ENCODE results near the gene NRN1L.

The NRN1L gene

DNA sequence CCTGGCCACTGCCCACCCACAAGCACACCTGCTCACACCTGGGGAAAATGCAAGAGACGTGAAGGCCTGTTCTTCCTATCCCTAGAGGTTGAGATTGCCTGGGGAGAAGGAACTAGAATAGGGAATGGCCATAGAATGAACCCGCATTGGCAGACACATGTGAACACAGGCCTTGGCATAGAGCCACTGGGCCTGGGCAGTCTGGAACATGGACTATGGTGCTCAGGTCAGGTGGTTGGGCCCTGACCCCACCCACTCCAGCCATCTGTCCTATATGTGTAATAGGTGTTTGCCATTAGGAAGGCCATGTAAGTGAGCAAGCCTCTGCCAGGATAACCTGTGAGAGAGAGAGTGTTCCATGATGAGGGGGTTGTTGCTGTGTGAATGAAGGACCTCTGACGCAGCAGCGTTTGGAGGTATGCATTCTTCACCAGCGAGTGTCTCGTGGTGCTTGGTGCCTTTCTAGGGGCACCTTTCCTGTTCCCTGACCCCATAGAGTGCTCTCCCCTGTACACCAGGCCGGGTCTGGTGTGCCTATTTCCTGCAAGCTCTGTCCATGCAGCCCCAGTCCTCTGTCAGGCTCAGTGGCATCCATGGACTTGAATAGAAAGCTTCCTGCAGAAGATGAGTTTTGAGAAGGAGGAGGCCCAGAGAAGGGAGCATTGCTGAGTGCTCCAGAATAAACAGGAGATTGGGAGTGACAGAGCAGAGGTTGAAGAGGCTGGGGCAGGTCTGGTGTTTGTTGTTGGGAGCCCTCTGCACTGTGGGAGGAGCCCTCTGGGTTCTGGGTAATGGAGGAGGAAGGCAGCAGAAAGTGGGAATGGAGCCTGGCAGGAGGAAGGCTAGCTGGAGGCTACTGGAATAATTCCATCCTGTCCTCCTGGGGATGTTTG is 31.4 kb downstream of the NRN1L start:
- Histone ChIP-seq H3K27me3 (ENCODE audit: control insufficient read depth, insufficient read depth, low read length, poor library complexity, severe bottlenecking) (no peaks in the 10 kb centered on the region), H3K36me3 (ENCODE audit: control insufficient read depth, insufficient read depth, low read length) (no peaks in the 10 kb centered on the region), H3K9me3 (ENCODE audit: control insufficient read depth, low read length) (no peaks in the 10 kb centered on the region), H3K4me3 (ENCODE audit: insufficient read depth, low read depth, low read length) (no peak overlapping the region), H3K4me1 (ENCODE audit: control insufficient read depth, insufficient read depth, low read length) (no peaks in the 10 kb centered on the region), H3K27ac (ENCODE audit: insufficient read depth, low read depth, low read length, poor library complexity, severe bottlenecking) (no peak overlapping the region)
- 90 to 92% methylated on average over 7 of the region's 7 CpGs for WGBS, 2 experiments

DNA sequence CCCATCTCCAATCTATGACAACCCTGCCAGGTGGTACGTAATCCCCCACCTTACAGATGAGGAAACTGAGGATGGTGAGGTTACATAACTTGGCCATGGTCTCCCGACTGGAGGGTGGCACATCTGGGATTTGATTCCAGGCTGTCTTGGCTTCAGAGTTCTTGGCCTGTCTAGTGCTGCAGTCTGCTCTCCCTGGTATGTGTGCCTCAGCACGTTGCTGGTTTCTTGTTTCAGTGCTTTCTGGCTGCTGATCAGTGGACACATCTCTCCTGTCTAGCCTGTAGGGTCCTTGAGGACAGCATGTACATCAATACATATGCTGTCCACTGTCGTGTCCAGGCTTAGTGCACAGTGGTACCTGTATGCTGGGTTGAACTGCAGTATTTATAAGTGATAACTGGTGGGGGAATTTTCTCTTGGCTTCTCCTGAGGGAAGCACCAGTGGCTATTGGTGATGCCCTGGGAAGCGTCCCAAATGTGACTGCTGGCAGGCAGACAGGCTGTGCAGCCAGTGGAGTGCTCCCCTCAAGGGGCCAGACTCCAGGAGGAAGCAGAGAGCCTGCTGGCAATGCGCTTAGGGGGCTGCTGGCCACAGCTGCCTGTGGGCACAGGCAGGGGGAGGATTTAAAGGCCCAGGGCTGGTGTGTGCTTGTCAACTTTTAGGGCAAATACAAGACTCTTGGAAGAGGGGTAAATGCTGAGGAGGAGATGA is 32.6 kb downstream of the NRN1L start:
- WGBS, 2 experiments = 87 to 89% methylated on average over 6 of the region's 6 CpGs
- no peaks in the 10 kb centered on the region for H3K4me1 ChIP-seq (ENCODE audit: control insufficient read depth, insufficient read depth, low read length)
- H3K27ac ChIP-seq (ENCODE audit: insufficient read depth, low read depth, low read length, poor library complexity, severe bottlenecking) = no peak overlapping the region
- no peaks in the 10 kb centered on the region for H3K36me3 ChIP-seq (ENCODE audit: control insufficient read depth, insufficient read depth, low read length)
- no peaks in the 10 kb centered on the region for H3K9me3 ChIP-seq (ENCODE audit: control insufficient read depth, low read length)
- H3K27me3 ChIP-seq (ENCODE audit: control insufficient read depth, insufficient read depth, low read length, poor library complexity, severe bottlenecking) = no peaks in the 10 kb centered on the region
- H3K4me3 ChIP-seq (ENCODE audit: insufficient read depth, low read depth, low read length) = no peak overlapping the region

DNA sequence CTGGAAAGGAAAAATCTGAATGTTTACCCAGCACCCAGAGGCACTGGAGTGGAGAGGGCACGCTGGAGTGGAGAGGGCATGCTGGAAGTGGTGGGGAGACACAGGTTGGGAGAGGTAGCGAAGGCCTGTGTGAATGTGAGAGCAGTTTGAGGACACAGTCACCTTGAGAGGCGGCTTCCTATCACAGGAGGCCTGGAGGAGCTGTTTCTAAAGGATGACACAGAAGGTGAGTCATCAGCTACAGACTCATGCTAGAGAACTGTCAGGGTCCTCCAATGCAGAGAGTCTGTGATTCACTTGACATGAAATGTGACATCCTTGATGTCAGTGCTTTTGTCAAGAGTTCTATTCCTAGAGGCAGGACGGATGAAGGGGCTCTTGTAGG is 33.2 kb downstream of the NRN1L start:
- Histone ChIP-seq H3K27me3 (ENCODE audit: control insufficient read depth, insufficient read depth, low read length, poor library complexity, severe bottlenecking) (no peaks in the 10 kb centered on the region), H3K27ac (ENCODE audit: insufficient read depth, low read depth, low read length, poor library complexity, severe bottlenecking) (no peak overlapping the region), H3K4me1 (ENCODE audit: control insufficient read depth, insufficient read depth, low read length) (no peaks in the 10 kb centered on the region), H3K4me3 (ENCODE audit: insufficient read depth, low read depth, low read length) (no peak overlapping the region), H3K9me3 (ENCODE audit: control insufficient read depth, low read length) (no peaks in the 10 kb centered on the region), H3K36me3 (ENCODE audit: control insufficient read depth, insufficient read depth, low read length) (no peaks in the 10 kb centered on the region)
- WGBS, 2 experiments = 87 to 88% methylated on average over 4 of the region's 4 CpGs

DNA sequence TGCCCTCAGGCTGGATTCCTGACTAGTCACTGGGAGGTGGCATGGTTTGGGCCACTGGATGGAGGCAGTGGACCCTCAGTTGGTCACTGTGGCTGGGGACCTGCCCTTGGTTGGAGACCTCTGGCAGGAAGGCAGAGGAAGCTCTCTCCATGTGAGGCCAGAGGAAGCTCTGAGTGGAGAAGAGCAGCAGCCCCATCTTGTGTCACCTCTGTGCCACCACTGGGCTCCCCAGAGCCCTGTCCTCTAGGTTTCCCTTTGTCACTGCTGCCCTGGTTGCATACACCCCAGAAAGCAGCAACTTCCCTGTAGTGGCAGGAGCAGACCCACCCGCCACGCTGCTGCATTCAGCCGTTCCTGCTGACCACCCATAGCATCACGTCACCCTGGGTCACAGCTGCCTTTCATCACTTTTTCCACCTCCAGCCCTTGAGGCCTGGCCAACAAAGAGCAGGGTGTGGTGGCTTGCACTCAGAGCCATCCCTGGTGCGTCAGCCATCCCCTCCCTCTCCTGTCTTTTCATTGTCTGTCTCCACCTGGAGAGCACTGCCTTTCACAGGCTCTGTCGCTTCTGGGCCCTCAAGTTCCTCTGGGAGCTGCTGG is 35.0 kb downstream of the NRN1L start:
- 92 to 96% methylated on average over 6 of the region's 6 CpGs for WGBS, 2 experiments
- Histone ChIP-seq H3K27me3 (ENCODE audit: control insufficient read depth, insufficient read depth, low read length, poor library complexity, severe bottlenecking) (no peaks in the 10 kb centered on the region), H3K27ac (ENCODE audit: insufficient read depth, low read depth, low read length, poor library complexity, severe bottlenecking) (no peak overlapping the region), H3K4me1 (ENCODE audit: control insufficient read depth, insufficient read depth, low read length) (no peaks in the 10 kb centered on the region), H3K9me3 (ENCODE audit: control insufficient read depth, low read length) (no peaks in the 10 kb centered on the region), H3K36me3 (ENCODE audit: control insufficient read depth, insufficient read depth, low read length) (no peaks in the 10 kb centered on the region), H3K4me3 (ENCODE audit: insufficient read depth, low read depth, low read length) (no peak overlapping the region)

DNA sequence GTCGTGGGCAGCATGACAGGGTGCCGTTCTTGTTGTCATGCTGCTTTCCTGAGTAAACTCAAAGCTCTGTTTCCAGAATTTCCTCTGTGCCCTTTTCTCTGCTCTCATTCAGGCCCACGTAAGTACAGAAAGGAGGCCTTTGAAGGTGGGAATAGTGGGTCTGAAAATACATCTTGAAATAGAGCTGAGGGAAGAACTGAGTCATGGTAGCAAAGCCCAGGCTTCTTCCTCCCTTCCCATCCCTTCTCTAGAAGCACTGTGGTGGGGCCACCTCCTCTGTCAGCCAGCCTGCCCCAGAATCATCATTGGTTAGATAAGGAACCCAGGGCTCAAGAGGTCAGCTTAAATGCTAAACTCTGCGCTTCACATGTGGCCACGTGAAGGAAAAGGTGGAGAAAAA is 37.5 kb downstream of the NRN1L start:
- no peak overlapping the region for H3K27ac ChIP-seq (ENCODE audit: insufficient read depth, low read depth, low read length, poor library complexity, severe bottlenecking)
- 89 to 90% methylated on average over 5 of the region's 5 CpGs for WGBS, 2 experiments
- H3K4me1 ChIP-seq (ENCODE audit: control insufficient read depth, insufficient read depth, low read length) = no peaks in the 10 kb centered on the region
- no peaks in the 10 kb centered on the region for H3K27me3 ChIP-seq (ENCODE audit: control insufficient read depth, insufficient read depth, low read length, poor library complexity, severe bottlenecking)
- no peaks in the 10 kb centered on the region for H3K36me3 ChIP-seq (ENCODE audit: control insufficient read depth, insufficient read depth, low read length)
- H3K4me3 ChIP-seq (ENCODE audit: insufficient read depth, low read depth, low read length) = no peak overlapping the region
- no peaks in the 10 kb centered on the region for H3K9me3 ChIP-seq (ENCODE audit: control insufficient read depth, low read length)

DNA sequence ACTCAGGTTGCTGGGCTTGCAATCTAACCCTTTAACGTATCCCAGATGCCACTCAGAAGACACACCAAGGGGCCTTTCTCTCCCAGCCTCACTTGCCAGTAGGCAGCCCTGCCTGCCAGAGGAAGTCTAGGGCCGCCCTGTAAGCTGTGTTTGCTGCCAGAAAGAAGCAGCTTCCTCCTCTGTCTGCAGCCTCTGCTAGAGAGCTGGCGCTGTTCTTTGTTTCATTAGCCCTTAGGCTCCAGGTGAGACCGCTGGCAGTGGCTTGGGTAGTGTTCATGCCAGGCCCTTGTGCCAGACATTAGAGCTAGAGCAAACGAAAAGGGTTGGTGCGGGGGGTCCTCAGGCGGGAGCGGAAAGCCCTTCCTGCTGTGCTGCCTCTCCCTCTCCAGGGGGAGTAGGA is 38.1 kb downstream of the NRN1L start:
- 86 to 91% methylated on average over 8 of the region's 8 CpGs for WGBS, 2 experiments
- Histone ChIP-seq H3K4me1 (ENCODE audit: control insufficient read depth, insufficient read depth, low read length) (no peaks in the 10 kb centered on the region), H3K4me3 (ENCODE audit: insufficient read depth, low read depth, low read length) (no peak overlapping the region), H3K27ac (ENCODE audit: insufficient read depth, low read depth, low read length, poor library complexity, severe bottlenecking) (no peak overlapping the region), H3K9me3 (ENCODE audit: control insufficient read depth, low read length) (no peaks in the 10 kb centered on the region), H3K27me3 (ENCODE audit: control insufficient read depth, insufficient read depth, low read length, poor library complexity, severe bottlenecking) (no peaks in the 10 kb centered on the region), H3K36me3 (ENCODE audit: control insufficient read depth, insufficient read depth, low read length) (no peaks in the 10 kb centered on the region)

DNA sequence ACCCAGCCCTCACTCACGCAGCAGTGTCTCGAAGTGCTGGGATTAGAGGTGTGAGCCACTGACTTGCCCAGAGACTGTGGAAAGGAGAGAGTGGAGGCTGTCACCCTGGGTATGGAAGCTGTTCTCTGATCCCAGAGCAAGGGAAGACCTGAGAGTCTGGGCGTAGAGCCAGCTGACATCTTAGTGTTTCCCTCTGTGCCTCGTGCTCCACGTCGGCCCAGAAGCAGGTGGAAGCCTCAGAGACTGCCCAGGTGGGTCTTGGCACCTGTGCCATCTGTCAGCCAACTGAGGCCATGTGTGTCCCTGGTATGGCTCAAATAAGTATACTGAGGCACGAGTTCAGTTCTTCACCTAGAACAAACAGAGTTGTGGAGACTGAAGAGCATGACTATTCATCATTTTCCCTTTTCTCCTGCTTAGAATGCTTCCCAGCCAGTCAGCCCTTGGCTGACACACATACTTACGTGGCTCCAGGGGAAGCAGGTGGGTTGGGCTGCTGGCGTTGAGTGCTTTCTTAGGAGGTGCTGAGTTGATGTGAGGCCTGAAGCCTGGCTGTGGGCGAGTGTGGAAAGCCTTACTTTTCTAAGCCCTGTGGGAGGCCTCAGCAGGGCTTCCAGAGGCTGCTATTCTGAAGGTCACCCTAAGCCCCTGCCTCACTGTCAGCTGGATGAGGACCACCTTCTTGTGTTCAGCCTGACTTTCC is 38.9 kb downstream of the NRN1L start:
- WGBS, 2 experiments = 93 to 94% methylated on average over 10 of the region's 10 CpGs
- H3K4me1 ChIP-seq (ENCODE audit: control insufficient read depth, insufficient read depth, low read length) = no peaks in the 10 kb centered on the region
- H3K36me3 ChIP-seq (ENCODE audit: control insufficient read depth, insufficient read depth, low read length) = no peaks in the 10 kb centered on the region

DNA sequence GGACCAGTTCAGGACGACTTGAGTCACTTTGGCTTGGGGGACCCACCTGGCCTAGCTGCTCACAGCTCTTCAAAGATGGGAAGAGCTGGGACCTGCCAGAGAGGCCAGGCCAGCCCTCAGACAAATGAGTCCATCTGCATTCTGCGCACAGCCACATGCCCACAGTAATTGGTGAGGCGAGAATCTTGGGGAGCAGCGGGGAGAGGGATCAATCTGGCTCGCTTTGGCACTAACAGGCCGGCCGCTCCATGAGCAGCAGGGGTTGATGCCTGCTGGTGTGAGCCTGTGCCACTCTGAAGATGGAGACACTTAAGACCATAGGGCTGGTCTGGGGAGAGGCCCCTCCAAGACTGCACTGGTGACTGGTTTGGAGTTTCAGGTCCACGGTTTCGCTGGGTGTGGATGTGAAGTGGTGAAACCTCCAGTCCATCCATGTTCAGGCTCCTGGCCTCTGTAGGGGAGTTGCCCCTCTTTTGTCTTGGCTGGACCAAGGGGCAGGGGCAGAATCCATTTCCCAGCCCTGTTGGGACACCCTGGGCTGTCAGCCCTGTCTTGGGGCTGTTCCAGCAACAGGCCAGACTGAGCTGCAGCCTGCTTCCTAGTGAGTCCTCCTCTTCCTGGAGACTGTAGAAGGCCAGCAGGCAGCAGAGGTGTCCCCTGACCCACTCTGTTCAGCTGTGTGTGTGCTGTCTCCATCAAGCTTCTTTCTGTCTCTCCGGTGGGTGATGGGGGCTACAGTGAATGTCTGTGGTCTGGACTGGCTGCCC is 39.6 kb downstream of the NRN1L start:
- no peaks in the 10 kb centered on the region for H3K36me3 ChIP-seq (ENCODE audit: control insufficient read depth, insufficient read depth, low read length)
- WGBS, 2 experiments = 96% methylated on average over 10 of the region's 10 CpGs
- H3K9me3 ChIP-seq (ENCODE audit: control insufficient read depth, low read length) = no peaks in the 10 kb centered on the region
- H3K27ac ChIP-seq (ENCODE audit: insufficient read depth, low read depth, low read length, poor library complexity, severe bottlenecking) = no peak overlapping the region
- H3K4me1 ChIP-seq (ENCODE audit: control insufficient read depth, insufficient read depth, low read length) = no peaks in the 10 kb centered on the region
- no peaks in the 10 kb centered on the region for H3K27me3 ChIP-seq (ENCODE audit: control insufficient read depth, insufficient read depth, low read length, poor library complexity, severe bottlenecking)
- no peak overlapping the region for H3K4me3 ChIP-seq (ENCODE audit: insufficient read depth, low read depth, low read length)

More for the DNA sequence above, 38.9 kb downstream of the NRN1L start:
- no peaks in the 10 kb centered on the region for H3K27me3 ChIP-seq (ENCODE audit: control insufficient read depth, insufficient read depth, low read length, poor library complexity, severe bottlenecking)
- no peaks in the 10 kb centered on the region for H3K9me3 ChIP-seq (ENCODE audit: control insufficient read depth, low read length)
- H3K27ac ChIP-seq (ENCODE audit: insufficient read depth, low read depth, low read length, poor library complexity, severe bottlenecking) = no peak overlapping the region
- H3K4me3 ChIP-seq (ENCODE audit: insufficient read depth, low read depth, low read length) = no peak overlapping the region

DNA sequence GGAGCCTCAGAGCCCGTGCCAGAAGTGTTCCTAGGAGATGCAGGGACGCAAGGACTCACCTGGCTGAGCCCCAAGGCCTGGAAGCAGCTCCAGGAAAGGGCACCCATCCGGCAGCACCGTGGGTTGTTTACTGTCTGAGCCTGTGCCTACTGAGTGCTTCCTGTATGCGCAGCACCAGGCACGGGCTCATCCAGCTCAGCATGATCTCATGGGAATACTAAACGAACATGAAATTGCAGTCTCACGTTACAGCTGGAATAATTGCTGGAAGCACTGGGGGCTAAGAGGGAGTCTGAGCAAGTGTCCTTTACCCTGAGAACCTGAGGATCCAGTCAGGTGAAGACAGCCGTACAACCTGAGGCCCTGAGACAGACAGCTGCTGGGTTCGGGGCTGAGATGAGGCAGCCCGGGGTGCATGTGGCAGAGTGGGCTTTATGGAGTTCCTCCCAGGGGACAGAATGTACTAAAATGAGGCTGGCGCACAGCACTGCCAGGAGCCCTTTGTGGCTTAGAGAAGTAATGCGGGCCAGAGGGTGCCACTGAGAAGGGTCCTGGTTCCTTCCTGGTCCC is 41.6 kb downstream of the NRN1L start:
- H3K27me3 ChIP-seq (ENCODE audit: control insufficient read depth, insufficient read depth, low read length, poor library complexity, severe bottlenecking) = no peaks in the 10 kb centered on the region
- no peak overlapping the region for H3K27ac ChIP-seq (ENCODE audit: insufficient read depth, low read depth, low read length, poor library complexity, severe bottlenecking)
- H3K4me1 ChIP-seq (ENCODE audit: control insufficient read depth, insufficient read depth, low read length) = no peaks in the 10 kb centered on the region
- H3K36me3 ChIP-seq (ENCODE audit: control insufficient read depth, insufficient read depth, low read length) = no peaks in the 10 kb centered on the region
- no peaks in the 10 kb centered on the region for H3K9me3 ChIP-seq (ENCODE audit: control insufficient read depth, low read length)
- 87 to 88% methylated on average over 13 of the region's 13 CpGs for WGBS, 2 experiments
- H3K4me3 ChIP-seq (ENCODE audit: insufficient read depth, low read depth, low read length) = no peak overlapping the region
